WTC11 (cell line): ENCODE data around the gene PALS1. TPM values are rescaled to one million over a fixed set of nuclear protein-coding genes. Genes with fewer than 3 reads are reported as not detected.

Experiments
- ATAC-seq: fragments of 200-7000 bp; cut with Tn5 transposase; 2 replicates; pipeline ENCODE4 v1.10.0; 2021; ENCODE audit warnings: mild to moderate bottlenecking, moderate library complexity
- Bru-seq: library from RNA; stranded (reverse); fragments of 400-500 nt; gene quantifications from one replicate; lab custom pipeline; 2021; lab: Mats Ljungman, UMichigan
- CTCF ChIA-PET: fragments of 300-600 bp; sonication (Branson Sonifier 250); formaldehyde crosslinking; loops from one replicate; lab custom pipeline; 2021; ENCODE audit warnings: antibody characterized with exemption; lab: Charles Lee
- POLR2A ChIA-PET: fragments of 350-600 bp; sonication (Branson Sonifier 250); formaldehyde crosslinking; loops from one replicate; lab custom pipeline; 2021; ENCODE audit warnings: antibody characterized with exemption; lab: Charles Lee
- DNase-seq: peaks from one replicate; pipeline ENCODE4 v3.0.0; 2021; ENCODE audit warnings: low spot score
- H3K27ac Mint-ChIP-seq: 2 replicates; pipeline ENCODE4 v1.8.0; 2021; ENCODE audit warnings: mixed read lengths
- H3K27me3 Mint-ChIP-seq: 2 replicates; pipeline ENCODE4 v1.8.0; 2021; ENCODE audit warnings: low read depth, mild to moderate bottlenecking, moderate library complexity, mixed read lengths
- H3K36me3 Mint-ChIP-seq: 2 replicates; pipeline ENCODE4 v1.8.0; 2021; ENCODE audit warnings: mixed read lengths
- H3K4me1 Mint-ChIP-seq: 2 replicates; pipeline ENCODE4 v1.8.0; 2022; ENCODE audit warnings: mixed read lengths
- H3K4me3 Mint-ChIP-seq: 2 replicates; pipeline ENCODE4 v1.8.0; 2021; ENCODE audit warnings: mild to moderate bottlenecking, moderate library complexity, mixed read lengths
- H3K9me3 Mint-ChIP-seq: 2 replicates; pipeline ENCODE4 v1.8.0; 2021; ENCODE audit warnings: mixed read lengths
- ARID4B ChIP-seq: sonication (generic); formaldehyde crosslinking; IDR thresholded peaks from 2 replicates; pipeline ENCODE4 v1.8.0; 2023; ENCODE audit warnings: missing genetic modification reagents, mild to moderate bottlenecking, borderline replicate concordance
- ATF1 ChIP-seq: sonication (generic); formaldehyde crosslinking; IDR thresholded peaks from 2 replicates; pipeline ENCODE4 v1.8.1; 2023; ENCODE audit warnings: mild to moderate bottlenecking, moderate library complexity, missing genetic modification reagents
- CREM ChIP-seq: sonication (generic); formaldehyde crosslinking; IDR thresholded peaks from 2 replicates; pipeline ENCODE4 v1.8.1; 2022; ENCODE audit warnings: mild to moderate bottlenecking, missing genetic modification reagents, moderate library complexity
- E2F5 ChIP-seq: sonication (generic); formaldehyde crosslinking; IDR thresholded peaks from 2 replicates; pipeline ENCODE4 v1.8.1; 2022; ENCODE audit warnings: mild to moderate bottlenecking, moderate library complexity, missing genetic modification reagents
- FOXK1 ChIP-seq: sonication (generic); formaldehyde crosslinking; IDR thresholded peaks from 2 replicates; pipeline ENCODE4 v1.8.0; 2022; ENCODE audit warnings: mild to moderate bottlenecking, moderate library complexity, missing genetic modification reagents
- GABPB1 ChIP-seq: sonication (generic); formaldehyde crosslinking; IDR thresholded peaks from 2 replicates; pipeline ENCODE4 v1.8.1; 2023; ENCODE audit warnings: mild to moderate bottlenecking, missing genetic modification reagents
- HMGXB4 ChIP-seq: sonication (generic); formaldehyde crosslinking; IDR thresholded peaks from 2 replicates; pipeline ENCODE4 v1.8.1; 2023; ENCODE audit warnings: mild to moderate bottlenecking, moderate library complexity, missing genetic modification reagents
- JAZF1 ChIP-seq: fragments of 250-450 bp; sonication (Bioruptor Pico); IDR thresholded peaks from 2 replicates; pipeline ENCODE4 v1.9.0; 2021; ENCODE audit warnings: moderate library complexity, mild to moderate bottlenecking, inconsistent platforms
- MAX ChIP-seq: sonication (generic); formaldehyde crosslinking; IDR thresholded peaks from 2 replicates; pipeline ENCODE4 v1.8.0; 2022; ENCODE audit warnings: mild to moderate bottlenecking, missing genetic modification reagents
- MLX ChIP-seq: sonication (generic); formaldehyde crosslinking; IDR thresholded peaks from 2 replicates; pipeline ENCODE4 v1.8.1; 2023; ENCODE audit warnings: mild to moderate bottlenecking, missing genetic modification reagents, moderate library complexity
- NFATC4 ChIP-seq: fragments of 250-450 bp; sonication (Bioruptor Pico); IDR thresholded peaks from 2 replicates; pipeline ENCODE4 v1.9.0; 2021; ENCODE audit warnings: mild to moderate bottlenecking
- NFE2L1 ChIP-seq: sonication (generic); formaldehyde crosslinking; IDR thresholded peaks from 2 replicates; pipeline ENCODE4 v1.8.1; 2023; ENCODE audit warnings: missing genetic modification reagents
- NFYB ChIP-seq: sonication (generic); formaldehyde crosslinking; conservative IDR thresholded peaks from 2 replicates; pipeline ENCODE4 v1.8.0; 2022; ENCODE audit warnings: low read depth, missing genetic modification reagents
- NR1H2 ChIP-seq: sonication (generic); formaldehyde crosslinking; IDR thresholded peaks from 2 replicates; pipeline ENCODE4 v1.9.0; 2021; ENCODE audit warnings: mild to moderate bottlenecking, moderate library complexity, missing genetic modification reagents
- RORB ChIP-seq: fragments of 250-450 bp; sonication (Bioruptor Pico); IDR thresholded peaks from 2 replicates; pipeline ENCODE4 v1.9.0; 2021; ENCODE audit warnings: mild to moderate bottlenecking
- SMAD3 ChIP-seq: sonication (generic); formaldehyde crosslinking; IDR thresholded peaks from 2 replicates; pipeline ENCODE4 v1.8.0; 2022; ENCODE audit warnings: missing genetic modification reagents, mild to moderate bottlenecking, borderline replicate concordance
- TCF7 ChIP-seq: sonication (generic); formaldehyde crosslinking; IDR thresholded peaks from 2 replicates; pipeline ENCODE4 v1.8.0; 2022; ENCODE audit warnings: mild to moderate bottlenecking, low read depth, missing genetic modification reagents, moderate library complexity
- TEAD1 ChIP-seq: sonication (generic); formaldehyde crosslinking; IDR thresholded peaks from 2 replicates; pipeline ENCODE4 v1.8.0; 2022; ENCODE audit warnings: mild to moderate bottlenecking, missing genetic modification reagents
- TP53 ChIP-seq: sonication (generic); formaldehyde crosslinking; IDR thresholded peaks from 2 replicates; pipeline ENCODE4 v1.8.1; 2023; ENCODE audit warnings: mild to moderate bottlenecking, missing genetic modification reagents
- ZBTB21 ChIP-seq: sonication (generic); formaldehyde crosslinking; IDR thresholded peaks from 2 replicates; pipeline ENCODE4 v1.8.1; 2023; ENCODE audit warnings: mild to moderate bottlenecking, missing genetic modification reagents, borderline replicate concordance
- ZMAT4 ChIP-seq: fragments of 250-450 bp; sonication (Bioruptor Pico); IDR thresholded peaks from 2 replicates; pipeline ENCODE4 v1.9.0; 2021; ENCODE audit warnings: mild to moderate bottlenecking
- ZNF281 ChIP-seq: sonication (generic); formaldehyde crosslinking; IDR thresholded peaks from 2 replicates; pipeline ENCODE4 v1.8.0; 2023; ENCODE audit warnings: mild to moderate bottlenecking, missing genetic modification reagents
- ZNF671 ChIP-seq: fragments of 250-450 bp; sonication (Bioruptor Pico); IDR thresholded peaks from 2 replicates; pipeline ENCODE4 v1.8.0; 2021; ENCODE audit warnings: mild to moderate bottlenecking
- long read RNA-seq, 3 experiments: library from RNA in 1 of 3; library from capped mRNA in 1 of 3; library from polyadenylated mRNA in 1 of 3; unstranded in 2 of 3; stranded (forward) in 1 of 3; transcript quantifications; one replicate each; pipeline ENCODE4 v2.0.0, GENCODE V29; 2021
- total RNA-seq: library from RNA; stranded (reverse); gene quantifications from 3 replicates; pipeline ENCODE4 v1.2.3, GENCODE V29; 2021

PALS1 gene
- total RNA-seq (18.0 to 21.7 TPM (median 21.0 TPM) in 3 replicates), Bru-seq, nascent RNA (percentile 77 among the genes with signal in this experiment)
- long read RNA-seq, experiment 1, full-length matches to known transcripts, result 44 of 74 reads
- long read RNA-seq, experiment 1, partial matches to known transcripts, result 11 of 74 reads
- long read RNA-seq, experiment 1, other reads (novel, unspliced or antisense), result 19 of 74 reads
- long read RNA-seq, experiment 2, full-length matches to known transcripts, result 5 of 26 reads
- long read RNA-seq, experiment 2, partial matches to known transcripts, result 18 of 26 reads
- long read RNA-seq, experiment 2, other reads (novel, unspliced or antisense), result 3 of 26 reads
- long read RNA-seq, experiment 3, full-length matches to known transcripts, result 3 of 8 reads
- long read RNA-seq, experiment 3, partial matches to known transcripts, result 5 of 8 reads
- long read RNA-seq, experiment 3, other reads (novel, unspliced or antisense), result 0 of 8 reads

- H3K4me3 Mint-ChIP-seq, result peak within 1 kb of the TSS; percentile 89
- H3K27me3 Mint-ChIP-seq, result peaks cover 26% of the 10 kb centered on the region
- no peak; the same call in none of the 2 replicates for ATAC-seq
- peaks cover 21% of the 10 kb centered on the region for H3K4me1 Mint-ChIP-seq
- ChIA-PET POLR2A (interaction anchor here (1.3 to 1.6 kb wide), 2 partner anchors 19 to 44 kb away, joined by 3 read pairs; no protein-coding TSS in a partner anchor), CTCF (interaction anchor here (2.0 to 2.1 kb wide), 2 partner anchors 45 to 118 kb away, joined by 6 to 10 read pairs; partner anchors contain the start of gene ATP6V1D)
- H3K27ac Mint-ChIP-seq, result peak within 1 kb of the TSS; percentile 98
- no peak for DNase-seq
- H3K36me3 Mint-ChIP-seq, result no peaks in the 10 kb centered on the region
- H3K9me3 Mint-ChIP-seq, result no peaks in the 10 kb centered on the region
- TF ChIP-seq NFATC4 (no peak), RORB (CRISPR knock-in tag) (no peak), MLX (CRISPR knock-in tag) (0 out of 2 replicates have a peak, but pooled peaks have one; percentile 21), TEAD1 (CRISPR knock-in tag) (peak; percentile 68; the same call in 1 of the 2 replicates), GABPB1 (CRISPR knock-in tag) (no peak; the same call in 1 of the 2 replicates), ARID4B (peak; percentile 90; the same call in 1 of the 2 replicates), ZNF671 (CRISPR knock-in tag) (no peak), MAX (CRISPR knock-in tag) (peak; percentile 85), ATF1 (CRISPR knock-in tag) (no peak), JAZF1 (CRISPR knock-in tag) (no peak), E2F5 (CRISPR knock-in tag) (peak; percentile 37; the same call in 1 of the 2 replicates), NR1H2 (CRISPR knock-in tag) (no peak), ZMAT4 (CRISPR knock-in tag) (no peak), NFYB (CRISPR knock-in tag) (0 out of 2 replicates have a peak, but pooled peaks have one; percentile 11), TP53 (CRISPR knock-in tag) (no peak), CREM (CRISPR knock-in tag) (no peak), SMAD3 (CRISPR knock-in tag) (no peak; the same call in 1 of the 2 replicates), NFE2L1 (CRISPR knock-in tag) (0 out of 2 replicates have a peak, but pooled peaks have one; percentile 25), ZNF281 (CRISPR knock-in tag) (peak; percentile 85; the same call in 1 of the 2 replicates), TCF7 (CRISPR knock-in tag) (no peak), HMGXB4 (CRISPR knock-in tag) (peak; percentile 66), ZBTB21 (CRISPR knock-in tag) (peak; percentile 49; the same call in 1 of the 2 replicates), FOXK1 (peak; percentile 56; the same call in 1 of the 2 replicates)
Observed at GRCh38 chr14:67241411-67242167, at the start of gene PALS1. TSS of gene PALS1 (plus strand) at chr14:67241435. CDS start at chr14:67279171, 37,736 bp downstream.
